GM19351 (cell line): ENCODE data around the gene GRM7.

Experiments
- ATAC-seq: cut with Tn5 transposase; IDR thresholded peaks from one replicate; pipeline ENCODE4 v1.9.1; 2021; ENCODE audit warnings: mild to moderate bottlenecking, moderate library complexity; ENCODE audit not compliant: unreplicated experiment

GRM7 gene

GRCh38 chr3:7754653-7755441 lies 893.9 kb downstream of the GRM7 start:
- no peak for ATAC-seq

- ATAC-seq = no peak
These were observed 898.7 kb downstream of the GRM7 start for GRCh38 chr3:7759630-7760029.

- no peak for ATAC-seq
These were observed 899.8 kb downstream of the GRM7 start for GRCh38 chr3:7760718-7761117.

GRCh38 chr3:7764115-7764514 lies 903.2 kb downstream of the GRM7 start:
- no peak for ATAC-seq

- no peak for ATAC-seq
These were observed 905.6 kb downstream of the GRM7 start for GRCh38 chr3:7766530-7766929.

- ATAC-seq = no peak
These were observed 918.4 kb downstream of the GRM7 start for GRCh38 chr3:7779331-7779730.

- ATAC-seq = no peak
These were observed 920.5 kb downstream of the GRM7 start for GRCh38 chr3:7781395-7781794.

- no peak for ATAC-seq
These were observed 927.2 kb downstream of the GRM7 start for GRCh38 chr3:7787871-7788828.

- ATAC-seq = no peak
These were observed 928.0 kb downstream of the GRM7 start for GRCh38 chr3:7788881-7789280.

- ATAC-seq = no peak
These were observed 928.4 kb downstream of the GRM7 start for GRCh38 chr3:7789324-7789723.

GRCh38 chr3:7790141-7790540 lies 929.2 kb downstream of the GRM7 start:
- no peak for ATAC-seq
